ENCODE data around the gene SLC13A2. TPM values are rescaled to one million over a fixed set of nuclear protein-coding genes. Genes with fewer than 3 reads are reported as not detected.

The SLC13A2 gene
- total and polyA plus RNA-seq, 2 donors (not counting 3 experiments of a cell fraction or from before 2014, with no cell fraction given) = not detected

GRCh38 chr17:28501421-28502284, 28.2 kb downstream of the SLC13A2 start:
- DNase-seq (ENCODE audit: low read depth, low spot score) (no peak), FAIRE-seq (no peak)
- Histone ChIP-seq H3K9me1 (replicated peaks; ENCODE audit: control insufficient read depth, extremely low read depth, insufficient read depth, low read length) (no peaks in the 10 kb centered on the region), H2AFZ (ENCODE audit: low read depth, low read length) (no peak overlapping the region), H3K27me3 (ENCODE audit: control insufficient read depth in 2 of 2, insufficient read depth in 2 of 2, low read length in 2 of 2) (peaks cover 1 to 16% of the 10 kb centered on the region in 2 experiments), H3K27ac (ENCODE audit: insufficient read depth, low read depth, low read length) (no peak overlapping the region), H3K9ac (replicated peaks; ENCODE audit: extremely low read depth, insufficient read depth, low read length) (no peak overlapping the region), H4K20me1 (replicated peaks; ENCODE audit: control insufficient read depth, extremely low read depth, insufficient read depth, low read length) (no peaks in the 10 kb centered on the region), H3K9me3 (replicated peaks; ENCODE audit: control insufficient read depth, insufficient read depth, low read length) (no peaks in the 10 kb centered on the region), H3K4me2 (ENCODE audit: insufficient read depth, low read length) (no peak overlapping the region), H3K36me3 (ENCODE audit: control insufficient read depth in 2 of 2, extremely low read depth in 1 of 2, insufficient read depth in 2 of 2, low read length in 2 of 2) (no peaks in the 10 kb centered on the region), H3K79me2 (ENCODE audit: control insufficient read depth, insufficient read depth, low read length) (no peaks in the 10 kb centered on the region), H3K4me3 (replicated peaks in 1 of 3; ENCODE audit: insufficient read depth in 1 of 3, low read depth in 1 of 3, low read length in 3 of 3) (no peak overlapping the region), H3K4me1 (ENCODE audit: control insufficient read depth, extremely low read depth, insufficient read depth, low read length) (no peaks in the 10 kb centered on the region)
- BruUV-seq (replicated peaks) = no TSS peak
- ChIA-PET CTCF (interaction anchor here (1.1 kb wide), 1 partner anchor 111 kb away, joined by 3 read pairs; no protein-coding TSS in a partner anchor), POLR2A (no interaction called here)
- dilution Hi-C loops (cut with MboI; ENCODE audit: extremely low pct_ligation_motif_present, low sequenced_read_pairs) = no loop called here
- intact Hi-C loops (cut with micrococcal nuclease) = no loop called here
- TF ChIP-seq MAX (IDR thresholded peaks at IDR 0.05; ENCODE audit: insufficient read depth, insufficient read length) (no peak), EZH2 (IDR thresholded peaks at IDR 0.05; ENCODE audit: borderline replicate concordance, low read depth, low read length, severe bottlenecking) (no peak), GATA2 (IDR thresholded peaks at IDR 0.05; ENCODE audit: insufficient read depth, insufficient read length, low read depth, low read length) (no peak), JUN (IDR thresholded peaks at IDR 0.05; ENCODE audit: borderline replicate concordance, insufficient read depth, insufficient read length, low read depth) (no peak), POLR2AphosphoS5 (IDR thresholded peaks at IDR 0.05; ENCODE audit: insufficient read depth, low read depth, low read length) (no peak), POLR2A (IDR thresholded peaks at IDR 0.05; ENCODE audit: low read depth, low read length) (no peak), FOS (IDR thresholded peaks at IDR 0.05; ENCODE audit: borderline replicate concordance, insufficient read depth, low read length) (no peak), CTCF (IDR thresholded peaks at IDR 0.05; ENCODE audit: extremely low read depth in 1 of 2, insufficient read depth in 1 of 2, low read depth in 1 of 2, low read length in 2 of 2) (no peak), MYC (IDR thresholded peaks at IDR 0.05; ENCODE audit: low read depth, low read length) (no peak)
